GM21390 (cell line): ENCODE results near the gene ZNF443.
"Not testable (repeated sequence)": the region's sequence is repeated elsewhere in the genome, so short reads cannot be mapped to it uniquely, and the experiment has no call there.

Source experiments
- ATAC-seq: cut with Tn5 transposase; IDR thresholded peaks from one replicate; pipeline ENCODE4 v1.9.1; 2021; ENCODE audit not compliant: unreplicated experiment

Gene ZNF443

DNA sequence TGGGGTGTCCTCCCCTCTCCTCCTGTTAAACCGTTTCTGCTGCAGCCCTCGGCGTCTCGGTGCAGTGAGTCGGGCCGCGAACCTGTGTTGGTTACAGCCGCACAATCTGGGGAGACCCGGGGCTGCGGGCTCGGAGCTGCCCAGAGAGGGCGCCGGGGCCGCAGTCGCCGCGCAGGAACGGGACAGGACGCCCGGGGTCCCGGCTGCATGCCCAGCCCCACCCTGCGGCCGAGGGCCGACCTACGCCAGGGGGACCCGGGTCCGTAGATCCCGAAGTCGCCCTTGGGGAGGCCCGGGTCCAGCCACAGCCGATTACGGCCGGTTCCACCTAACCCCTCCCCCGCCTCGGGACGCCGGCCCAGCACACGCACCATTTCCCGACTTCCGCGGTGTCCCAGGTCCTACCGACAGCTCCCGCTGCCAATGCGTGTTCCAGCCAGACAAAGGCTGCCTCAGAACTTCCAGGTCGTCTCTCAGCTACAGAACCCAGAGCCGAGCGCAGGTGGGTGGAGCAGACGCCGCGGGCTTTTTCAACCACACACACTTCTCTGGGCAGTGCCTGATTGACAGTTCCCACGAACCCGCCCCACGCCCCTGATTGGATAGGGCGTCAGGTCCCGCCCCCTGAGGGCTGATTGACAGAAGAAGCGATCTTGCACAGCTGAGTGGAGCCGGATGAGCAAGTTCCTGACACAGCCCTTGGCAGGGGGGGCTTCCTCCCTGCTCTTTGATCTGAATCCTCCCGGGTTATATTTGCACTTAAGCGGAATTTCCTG lies at the start of gene ZNF443:
Gene ZNF443 (minus strand): TSS at position 481 of the 776 bp plus-strand sequence. CDS start 107 bp downstream, at position 374.
- peak; percentile 88 for ATAC-seq

DNA sequence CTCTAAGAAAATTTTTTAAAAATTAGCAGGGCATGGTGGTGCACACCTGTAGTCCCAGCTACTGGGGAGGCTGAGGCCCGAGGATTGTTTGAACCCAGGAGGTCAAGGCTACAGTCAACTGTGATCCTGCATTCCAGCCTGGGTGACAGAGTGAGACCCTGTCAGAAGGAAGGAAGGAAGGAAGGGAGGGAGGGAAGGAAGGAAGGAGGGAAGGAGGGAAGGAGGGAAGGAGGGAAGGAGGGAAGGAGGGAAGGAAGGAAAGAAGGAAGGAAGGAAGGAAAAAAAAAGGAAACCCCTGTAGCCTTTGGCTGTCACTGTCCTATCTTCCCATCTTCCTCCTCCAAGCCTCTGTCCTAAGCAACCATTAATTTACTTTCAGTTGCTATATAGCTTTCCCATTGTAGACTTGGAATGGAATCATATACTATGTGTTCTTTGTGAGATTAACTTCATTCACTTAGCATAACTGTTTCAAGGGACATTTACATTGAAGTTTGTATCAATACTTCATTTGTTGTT lies 45.5 kb upstream of the ZNF443 start:
- not testable (repeated sequence) for ATAC-seq

DNA sequence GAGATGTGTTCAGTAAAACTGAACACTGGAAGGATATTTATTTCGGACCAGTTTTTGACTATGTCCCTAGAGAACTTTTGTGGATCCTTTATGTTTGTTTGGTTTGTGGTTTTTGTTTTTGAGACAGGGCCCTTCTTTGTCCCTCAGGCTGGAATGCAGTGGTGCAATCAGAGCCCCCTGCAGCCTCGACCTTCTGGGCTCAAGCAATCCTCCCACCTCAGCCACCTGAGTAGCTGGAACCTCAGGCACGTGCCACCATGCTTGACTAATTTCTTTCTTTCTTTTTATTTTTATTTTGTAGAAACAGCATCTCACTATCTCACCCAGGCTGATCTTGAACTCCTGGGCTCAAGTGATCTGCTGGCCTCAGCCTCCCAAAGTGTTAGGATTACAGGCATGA lies 44.8 kb upstream of the ZNF443 start:
- ATAC-seq = no peak

DNA sequence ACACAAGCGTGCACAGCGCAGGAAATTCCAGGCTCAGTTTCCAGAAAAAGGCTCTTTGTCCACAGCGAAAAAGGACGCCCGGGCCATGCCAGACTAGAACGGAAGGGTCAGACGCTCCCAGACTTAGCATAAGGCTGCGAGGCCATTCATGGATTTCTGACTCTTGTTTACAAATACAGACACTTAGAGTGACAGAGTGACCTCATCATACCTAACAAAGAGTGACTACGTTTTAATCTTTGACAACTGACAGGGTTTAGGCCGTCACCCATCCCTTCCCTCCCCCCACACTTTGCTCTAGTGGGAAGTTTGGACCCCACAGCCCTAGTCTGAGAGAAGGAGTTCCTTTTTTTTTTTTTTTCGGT lies 44.2 kb upstream of the ZNF443 start:
- ATAC-seq = peak; percentile 18

DNA sequence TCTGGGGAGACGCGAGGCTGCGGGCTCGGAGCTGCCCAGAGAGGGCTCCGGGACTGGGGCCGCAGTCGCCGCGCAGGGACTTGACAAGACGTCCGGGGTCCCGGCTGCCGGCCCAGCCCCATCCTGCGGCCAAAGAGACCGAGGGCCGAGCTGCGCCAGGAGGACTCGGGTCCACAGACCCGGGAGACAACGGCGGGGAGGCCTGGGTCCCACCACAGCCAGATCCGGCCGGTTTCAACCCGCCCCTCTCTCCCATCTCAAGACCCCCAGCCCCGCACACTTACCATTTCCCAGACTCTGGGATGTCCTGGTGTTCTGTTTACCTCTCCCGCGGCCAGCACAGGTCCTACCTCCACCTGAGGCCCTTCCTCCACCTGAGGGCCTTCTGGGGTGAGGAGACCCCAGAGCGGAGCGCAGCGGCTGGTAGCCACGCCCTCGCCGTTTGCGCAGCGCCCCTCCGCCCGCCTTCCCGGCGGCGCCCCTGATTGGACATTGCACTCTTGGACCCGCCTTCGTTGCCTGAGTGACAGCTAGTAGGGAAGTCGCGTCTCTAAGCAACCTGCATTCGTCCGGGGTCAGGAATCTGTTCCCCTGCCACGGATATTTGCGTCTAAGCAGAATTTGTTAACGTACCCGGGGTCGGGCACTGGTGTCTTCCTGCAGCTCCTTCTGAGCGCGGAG lies 43.7 kb upstream of the ZNF443 start, which contains the start of gene ZNF709:
Gene ZNF709 (minus strand): TSS at position 446 of the 681 bp plus-strand sequence. CDS start 159 bp downstream, at position 287.
- peak; percentile 83 for ATAC-seq

DNA sequence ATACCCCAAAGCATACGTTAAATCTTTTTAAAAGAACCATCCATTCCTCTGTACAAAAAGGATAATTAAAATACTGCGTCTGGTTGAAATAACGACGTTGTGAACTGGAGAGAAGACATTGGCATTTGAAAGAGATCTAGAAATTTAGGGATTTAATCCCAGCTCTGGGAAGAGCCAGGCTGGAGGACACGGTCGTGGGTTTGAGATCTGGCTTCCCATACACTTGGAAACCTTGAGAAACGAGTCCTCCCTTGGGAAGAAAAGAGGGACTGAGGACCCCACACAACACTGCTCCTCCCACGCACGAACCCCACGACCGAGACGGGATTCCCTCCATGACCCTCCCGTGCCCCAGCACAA lies 43.2 kb upstream of the ZNF443 start:
- ATAC-seq = no peak

DNA sequence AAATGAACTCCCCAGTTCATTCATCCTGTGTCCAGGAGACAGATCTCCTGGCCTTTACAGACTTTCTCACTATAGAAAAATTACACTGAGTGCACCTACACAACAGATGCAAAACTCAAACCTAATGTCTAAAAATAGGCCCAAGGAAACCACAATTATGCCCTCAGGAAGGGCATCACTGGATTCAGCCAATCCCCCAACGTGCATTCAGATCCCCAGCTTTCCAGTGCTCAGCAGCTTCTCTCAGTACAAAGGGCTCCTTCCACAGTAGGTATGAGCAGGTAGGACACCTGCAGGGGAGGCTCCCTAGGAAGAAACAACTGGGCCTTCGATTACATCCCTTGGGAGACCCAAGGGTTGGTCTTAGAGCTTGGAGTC lies 41.7 kb upstream of the ZNF443 start:
- ATAC-seq = no peak

DNA sequence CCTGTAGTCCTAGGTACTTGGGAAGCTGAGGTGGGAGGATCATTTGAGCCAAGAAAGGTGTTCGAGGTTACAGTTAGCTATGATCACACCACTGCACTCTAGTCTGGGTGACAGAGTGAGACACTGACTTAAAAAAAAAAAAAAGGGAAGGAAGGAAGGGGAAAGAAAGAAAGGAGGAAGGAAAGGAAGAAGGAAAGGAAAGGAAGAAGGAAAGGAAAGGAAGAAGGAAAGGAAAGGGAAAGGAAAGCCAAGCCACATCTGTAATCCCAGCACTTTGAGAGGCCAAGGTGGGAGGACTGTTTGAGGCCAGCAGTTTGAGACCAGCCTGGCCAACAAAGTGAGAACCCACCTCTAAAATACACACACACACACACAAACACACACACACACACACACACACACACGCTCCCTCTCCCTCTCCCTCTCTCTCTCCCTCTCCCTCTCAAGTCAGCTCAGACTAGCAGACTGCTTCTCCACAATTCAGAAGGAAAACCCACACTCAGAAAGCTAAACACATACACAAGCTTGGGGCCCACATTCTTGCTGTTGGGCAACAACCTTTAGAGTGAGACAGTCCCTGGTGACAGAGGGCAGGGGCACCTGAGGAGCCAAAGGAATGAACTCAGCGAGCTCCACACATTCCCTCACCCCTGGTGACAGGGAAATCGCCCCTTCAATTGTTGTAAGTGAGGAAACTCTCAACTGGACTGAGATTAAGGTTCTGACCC lies 41.1 kb upstream of the ZNF443 start:
- ATAC-seq = no peak

DNA sequence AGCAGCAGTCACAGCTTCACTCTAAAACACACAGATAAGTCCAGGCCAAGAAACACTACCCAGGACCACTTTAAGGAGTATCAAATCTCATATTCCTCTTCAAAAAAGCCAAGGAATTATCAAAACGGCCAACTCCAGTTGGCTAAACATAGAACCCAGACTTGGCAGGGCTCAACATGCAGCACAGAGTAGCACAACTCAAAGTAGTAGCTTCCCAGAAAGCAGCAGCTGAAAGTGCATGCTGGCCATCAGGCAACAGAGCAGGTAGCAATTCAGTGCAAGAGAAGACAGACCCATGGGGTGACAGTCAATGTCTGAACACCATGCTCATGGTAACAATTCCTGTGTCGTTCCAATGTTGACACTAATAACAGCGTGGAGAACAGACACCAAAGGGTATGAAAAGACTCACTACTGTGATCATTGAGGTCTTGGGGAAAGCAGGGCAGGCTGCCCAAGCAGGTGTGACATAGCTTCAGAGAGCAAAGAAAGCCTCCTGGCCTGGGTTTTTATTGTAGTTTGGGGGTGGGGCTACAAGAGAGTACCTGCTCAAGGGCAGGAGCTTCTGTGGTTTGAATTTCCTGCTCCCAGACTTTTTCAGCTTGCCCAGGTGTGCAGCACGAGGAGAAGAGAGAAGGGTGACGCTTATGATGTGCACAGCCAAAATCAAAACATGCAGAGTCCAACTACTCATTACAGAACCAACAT lies 37.6 kb upstream of the ZNF443 start:
- ATAC-seq = no peak

DNA sequence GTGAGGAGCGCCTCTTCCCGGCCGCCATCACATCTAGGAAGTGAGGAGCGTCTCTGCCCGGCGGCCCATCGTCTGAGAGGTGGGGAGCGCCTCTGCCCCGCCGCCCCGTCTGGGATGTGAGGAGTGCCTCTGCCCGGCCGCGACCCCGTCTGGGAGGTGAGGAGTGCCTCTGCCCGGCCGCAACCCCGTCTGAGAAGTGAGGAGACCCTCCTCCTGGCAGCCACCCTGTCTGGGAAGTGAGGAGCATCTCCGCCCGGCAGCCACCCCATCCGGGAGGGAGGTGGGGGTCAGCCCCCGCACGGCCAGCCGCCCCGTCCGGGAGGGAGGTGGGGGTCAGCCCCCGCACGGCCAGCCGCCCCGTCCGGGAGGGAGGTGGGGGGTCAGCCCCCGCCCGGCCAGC lies 26.8 kb upstream of the ZNF443 start:
- not testable (repeated sequence) for ATAC-seq

DNA sequence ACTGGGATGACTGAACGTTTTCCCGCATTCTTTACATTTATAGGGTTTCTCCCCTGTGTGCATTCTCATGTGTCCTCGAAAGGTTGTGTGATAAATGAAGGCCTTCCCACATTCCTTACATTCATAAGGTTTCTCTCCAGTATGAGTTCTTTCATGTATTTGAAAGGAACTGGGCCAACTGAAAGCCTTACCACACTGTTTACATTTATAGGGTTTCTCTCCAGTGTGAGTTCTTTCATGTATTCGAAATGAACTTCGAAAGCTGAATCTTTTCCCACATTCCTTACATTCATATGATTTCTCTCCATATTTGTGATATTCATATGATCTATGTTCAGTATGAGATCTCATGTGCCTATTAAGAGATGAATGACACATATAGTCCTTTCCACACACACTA lies 24.4 kb upstream of the ZNF443 start:
- no peak for ATAC-seq

DNA sequence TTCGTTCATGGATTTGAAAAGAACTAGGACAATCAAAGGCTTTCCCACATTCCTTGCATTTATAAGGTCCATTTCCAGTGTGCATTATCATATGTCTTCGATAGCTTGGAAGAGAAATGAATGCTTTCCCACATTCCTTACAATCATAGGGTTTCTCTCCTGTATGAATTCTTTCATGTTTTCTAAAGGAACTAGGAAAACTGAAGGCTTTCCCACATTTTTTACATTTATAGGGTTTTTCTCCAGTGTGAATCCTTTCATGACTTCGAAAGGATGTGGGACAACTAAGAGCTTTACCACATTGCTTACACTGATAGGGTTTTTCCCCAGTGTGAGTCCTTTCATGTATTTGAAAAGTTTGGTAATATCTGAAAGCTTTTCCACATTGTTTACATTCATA lies 23.9 kb upstream of the ZNF443 start:
- no peak for ATAC-seq

DNA sequence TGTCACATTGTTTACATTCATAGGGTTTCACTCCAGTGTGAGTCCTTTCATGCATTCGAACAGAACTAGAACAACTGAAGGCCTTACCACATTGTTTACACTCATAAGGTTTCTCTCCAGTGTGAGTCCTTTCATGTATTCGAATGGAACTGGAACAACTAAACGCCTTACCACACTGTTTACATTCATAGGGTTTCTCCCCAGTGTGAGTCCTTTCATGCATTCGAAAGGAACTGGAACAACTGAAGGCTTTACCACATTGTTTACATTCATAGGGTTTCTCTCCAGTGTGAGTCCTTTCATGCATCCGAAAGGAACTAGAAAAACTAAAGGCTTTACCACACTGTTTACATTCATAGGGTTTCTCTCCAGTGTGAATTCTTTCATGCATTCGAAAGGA lies 23.3 kb upstream of the ZNF443 start:
- not testable (repeated sequence) for ATAC-seq

DNA sequence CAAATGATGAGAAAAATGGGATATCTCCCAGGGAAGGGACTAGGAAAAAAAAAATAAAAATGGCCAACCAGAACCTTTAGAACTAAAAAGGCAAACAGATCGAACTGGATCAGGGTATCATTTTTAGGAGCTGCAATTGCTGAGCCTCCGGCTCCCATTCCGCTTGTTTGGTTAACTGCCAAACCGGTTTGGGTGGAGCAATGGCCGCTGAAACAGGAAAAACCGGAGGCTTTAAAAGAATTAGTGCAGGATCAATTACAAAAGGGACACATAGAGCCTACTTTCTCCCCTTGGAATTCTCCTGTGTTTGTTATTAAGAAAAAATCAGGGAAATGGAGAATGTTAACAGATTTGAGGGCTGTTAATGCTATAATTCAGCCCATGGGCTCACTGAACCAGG lies 12.7 kb upstream of the ZNF443 start:
- no peak for ATAC-seq

DNA sequence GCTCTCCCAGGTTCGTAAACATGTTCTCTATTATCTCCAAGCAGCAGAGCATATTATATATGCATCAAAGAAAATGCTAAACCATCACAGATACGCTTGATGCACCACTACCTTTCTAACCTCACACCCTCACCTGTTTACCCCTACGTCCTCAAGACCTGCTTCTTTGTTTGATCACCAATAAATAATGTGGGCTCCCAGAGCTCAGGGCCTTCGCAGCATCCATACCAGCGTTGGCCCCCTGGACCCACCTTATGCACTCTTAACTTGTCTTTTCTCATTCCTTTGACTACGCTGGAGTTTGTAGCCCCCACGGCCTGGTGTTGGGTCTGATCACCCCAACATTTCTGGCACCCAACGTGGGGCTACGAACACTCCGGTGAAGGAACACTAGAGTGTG lies 10.0 kb upstream of the ZNF443 start:
- ATAC-seq = no peak

DNA sequence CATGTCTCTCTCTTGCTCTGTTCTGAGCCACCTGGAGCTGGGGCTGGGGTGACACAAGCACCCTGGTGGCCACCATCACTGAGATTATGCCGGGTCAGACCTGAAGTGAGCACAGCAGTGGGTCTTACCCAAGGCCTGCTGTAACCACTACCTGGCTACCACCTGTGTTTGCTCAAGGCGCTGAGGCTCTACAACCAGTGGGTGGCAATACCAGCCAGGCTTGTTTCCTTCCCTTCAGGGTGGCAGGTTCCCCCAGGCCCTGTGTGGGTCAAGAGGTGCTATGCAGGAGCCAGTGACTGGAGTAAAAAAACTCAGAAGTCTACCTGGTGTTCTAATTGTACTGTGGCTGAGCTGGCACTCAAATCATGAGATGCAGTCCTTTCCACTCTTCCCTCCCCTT lies 8.0 kb upstream of the ZNF443 start:
- no peak for ATAC-seq

DNA sequence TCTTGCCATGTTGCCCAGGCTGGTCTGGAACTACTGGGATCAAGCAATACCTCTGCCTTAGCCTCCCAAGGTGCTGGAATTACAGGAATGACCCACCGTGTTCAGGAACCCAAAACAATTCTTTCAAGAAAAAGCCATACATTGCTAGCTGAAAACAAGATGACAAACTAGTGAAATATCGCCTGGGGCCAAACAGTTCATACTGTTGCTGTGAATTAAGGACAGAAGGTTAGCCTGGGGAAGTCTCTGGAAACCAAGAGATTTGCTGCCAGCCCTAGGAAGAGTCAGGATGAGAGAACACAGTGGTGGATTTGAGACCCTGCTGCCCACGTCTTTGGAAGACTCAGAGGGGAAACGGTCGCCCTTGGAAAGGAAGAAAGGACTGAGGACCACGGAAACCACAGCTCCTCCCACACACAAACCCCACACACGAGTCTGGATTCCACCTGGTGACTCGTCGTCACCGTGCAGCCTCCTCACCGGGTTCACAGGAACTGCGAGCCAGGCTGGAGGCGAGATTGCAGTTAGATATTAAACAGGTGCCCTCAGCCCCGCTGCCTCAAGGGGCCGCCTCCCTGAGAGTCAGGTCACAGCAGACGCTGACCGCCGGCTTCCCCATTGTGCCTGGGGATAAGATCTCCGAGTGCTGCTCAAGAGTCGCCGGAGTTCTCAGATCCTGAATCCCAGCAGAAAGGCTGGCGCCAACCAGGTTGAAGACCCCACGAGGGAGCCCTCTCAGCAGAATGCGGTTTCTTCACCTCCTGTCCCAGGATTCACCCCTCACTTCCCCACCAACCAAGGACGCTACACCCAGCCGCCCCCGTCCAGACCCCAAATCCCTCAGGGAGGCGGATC lies 908 bp downstream of the ZNF443 start:
- not testable (repeated sequence) for ATAC-seq

DNA sequence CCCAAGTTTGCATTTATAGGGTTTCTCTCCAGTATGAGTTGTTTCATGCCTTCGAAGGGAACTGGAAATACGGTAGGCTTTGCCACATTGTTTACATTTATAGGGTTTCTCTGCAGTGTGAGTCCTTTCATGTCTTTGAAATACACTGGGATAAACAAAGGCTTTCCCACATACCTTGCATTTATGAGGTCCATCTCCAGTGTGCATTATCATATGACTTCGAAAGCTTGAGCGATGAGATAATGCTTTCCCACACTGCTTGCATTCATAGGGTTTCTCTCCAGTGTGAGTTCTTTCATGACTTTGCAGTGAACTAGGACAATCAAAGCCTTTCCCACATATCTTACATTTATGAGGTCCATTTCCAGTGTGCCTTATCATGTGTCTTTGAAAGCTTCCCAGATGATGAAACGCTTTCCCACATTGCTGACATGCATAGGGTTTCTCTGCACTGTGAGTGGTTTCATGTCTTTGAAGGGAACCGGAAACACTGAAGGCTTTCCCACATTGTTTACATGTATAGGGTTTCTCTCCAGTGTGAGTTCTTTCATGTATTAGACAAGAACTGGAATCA lies 10.0 kb downstream of the ZNF443 start:
- not testable (repeated sequence) for ATAC-seq

DNA sequence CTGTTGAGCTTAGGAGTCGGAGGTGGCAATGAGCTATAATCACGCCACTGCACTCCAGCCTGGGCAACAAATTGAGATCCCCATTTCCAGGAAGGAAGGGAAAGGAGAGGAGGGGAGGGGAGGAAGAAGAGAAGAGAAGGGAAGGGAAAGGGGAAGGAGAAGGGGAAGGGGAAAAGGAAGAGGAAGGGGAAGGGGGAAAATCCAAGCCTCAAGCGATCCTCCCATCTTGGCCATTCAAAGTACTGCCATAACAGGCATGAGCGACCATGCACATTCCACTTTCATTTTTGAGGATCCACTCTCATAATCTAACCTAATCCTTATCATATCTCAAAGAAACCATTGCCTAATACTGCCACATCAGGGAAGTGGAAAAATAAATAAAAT lies 14.9 kb downstream of the ZNF443 start:
- no peak for ATAC-seq
